Subcutaneous abdominal adipose tissue (tissue), 5 donors: ENCODE data around the gene GNRH2.
"Not testable (repeated sequence)": the region's sequence is repeated elsewhere in the genome, so short reads cannot be mapped to it uniquely, and the experiment has no call there.

Experiments used
- H3K27ac ChIP-seq: one replicate; pipeline ENCODE4 v1.7.0; 2013; ENCODE audit warnings: low read depth, mild to moderate bottlenecking, inconsistent platforms, low read length, moderate library complexity
- H3K27me3 ChIP-seq, 5 donors: one replicate each; pipeline ENCODE4 v1.7.0; 2013; ENCODE audit warnings: low read length in 5 of 5, inconsistent platforms in 1 of 5; ENCODE audit not compliant: control insufficient read depth in 5 of 5, insufficient read depth in 4 of 5
- H3K36me3 ChIP-seq, 5 donors: one replicate each; pipeline ENCODE4 v1.7.0; 2013; ENCODE audit warnings: low read length in 5 of 5; ENCODE audit not compliant: control insufficient read depth in 5 of 5, insufficient read depth in 5 of 5
- H3K4me1 ChIP-seq, 5 donors: one replicate each; pipeline ENCODE4 v1.7.0; 2013; ENCODE audit warnings: low read length in 5 of 5, mild to moderate bottlenecking in 3 of 5, moderate library complexity in 1 of 5; ENCODE audit not compliant: control insufficient read depth in 5 of 5, insufficient read depth in 5 of 5
- H3K4me3 ChIP-seq, 5 donors: one replicate each; pipeline ENCODE4 v1.7.0; 2013; ENCODE audit warnings: low read length in 5 of 5, low read depth in 1 of 5
- H3K9ac ChIP-seq, 5 donors: one replicate each; pipeline ENCODE4 v1.7.0; 2013; ENCODE audit warnings: low read length in 5 of 5, mild to moderate bottlenecking in 4 of 5, moderate library complexity in 3 of 5
- H3K9me3 ChIP-seq, 5 donors: one replicate each; pipeline ENCODE4 v1.7.0; 2013; ENCODE audit warnings: low read length in 5 of 5; ENCODE audit not compliant: control insufficient read depth in 5 of 5
- donor health status: healthy.
- donor health status: healthy.
- donor health status: healthy.
- donor health status: healthy.
- donor health status: healthy.

GNRH2 gene

GRCh38 chr20:3072530-3073250 is 29.3 kb downstream of the GNRH2 start:
- H3K9me3 ChIP-seq, result no peaks in the 10 kb centered on the region
- H3K36me3 ChIP-seq, result no peaks in the 10 kb centered on the region
- H3K4me3 ChIP-seq, result peak overlapping the region in 4 of 5 donors; percentile 49 to 67 (median 58)
- no peak overlapping the region for H3K27ac ChIP-seq
- H3K4me1 ChIP-seq, result peaks cover 0 to 34% (median 23%) of the 10 kb centered on the region in 5 donors
- H3K27me3 ChIP-seq, result peaks cover 0 to 2% (median 0%) of the 10 kb centered on the region in 5 donors
- H3K9ac ChIP-seq, result peak overlapping the region in 1 of 5 donors; percentile 66

GRCh38 chr20:3073251-3073643 is 29.8 kb downstream of the GNRH2 start:
- H3K9me3 ChIP-seq, H3K27me3 ChIP-seq, H3K4me3 ChIP-seq: not testable (repeated sequence)

GRCh38 chr20:3074812-3075211 is 31.4 kb downstream of the GNRH2 start:
- Histone ChIP-seq H3K4me3 (no peak overlapping the region), H3K27ac (no peak overlapping the region), H3K9me3 (no peaks in the 10 kb centered on the region), H3K9ac (no peak overlapping the region), H3K36me3 (no peaks in the 10 kb centered on the region), H3K27me3 (peaks cover 0 to 2% (median 0%) of the 10 kb centered on the region in 5 donors), H3K4me1 (peaks cover 0 to 21% (median 16%) of the 10 kb centered on the region in 5 donors)

More at GRCh38 chr20:3073251-3073643, 29.8 kb downstream of the GNRH2 start:
- H3K4me1 ChIP-seq, result peaks cover 0 to 28% (median 23%) of the 10 kb centered on the region in 5 donors
- H3K36me3 ChIP-seq, H3K27ac ChIP-seq, H3K9ac ChIP-seq: not testable (repeated sequence)

- not testable (repeated sequence) for H3K9me3 ChIP-seq, H3K4me3 ChIP-seq, H3K27ac ChIP-seq, H3K27me3 ChIP-seq, H3K36me3 ChIP-seq, H3K9ac ChIP-seq
- peaks cover 0 to 21% (median 19%) of the 10 kb centered on the region in 5 donors for H3K4me1 ChIP-seq
These were observed 31.9 kb downstream of the GNRH2 start for GRCh38 chr20:3075315-3075714.

GRCh38 chr20:3077618-3078134 is 34.3 kb downstream of the GNRH2 start:
- H3K27me3 ChIP-seq, result peaks cover 0 to 10% (median 0%) of the 10 kb centered on the region in 5 donors

GRCh38 chr20:3080939-3081388 is 37.5 kb downstream of the GNRH2 start:
- Histone ChIP-seq H3K9me3 (no peaks in the 10 kb centered on the region), H3K27me3 (peaks cover 0 to 18% (median 4%) of the 10 kb centered on the region in 5 donors), H3K27ac (peak overlapping the region; percentile 57), H3K4me3 (no peak overlapping the region), H3K36me3 (no peaks in the 10 kb centered on the region), H3K9ac (no peak overlapping the region), H3K4me1 (peaks cover 6 to 32% (median 24%) of the 10 kb centered on the region in 5 donors)

More at GRCh38 chr20:3077618-3078134, 34.3 kb downstream of the GNRH2 start:
- no peak overlapping the region for H3K27ac ChIP-seq
- peaks cover 6 to 26% (median 21%) of the 10 kb centered on the region in 5 donors for H3K4me1 ChIP-seq
- no peaks in the 10 kb centered on the region for H3K9me3 ChIP-seq
- H3K9ac ChIP-seq, result no peak overlapping the region
- no peaks in the 10 kb centered on the region for H3K36me3 ChIP-seq
- H3K4me3 ChIP-seq, result no peak overlapping the region

GRCh38 chr20:3081641-3082040 is 38.2 kb downstream of the GNRH2 start:
- H3K4me1 ChIP-seq, result peaks cover 6 to 32% (median 24%) of the 10 kb centered on the region in 5 donors
- H3K4me3 ChIP-seq, result peak overlapping the region; percentile 20 to 65 (median 44)
- peaks cover 0 to 18% (median 4%) of the 10 kb centered on the region in 5 donors for H3K27me3 ChIP-seq
- H3K27ac ChIP-seq, result no peak overlapping the region
- no peak overlapping the region for H3K9ac ChIP-seq
- H3K36me3 ChIP-seq, result no peaks in the 10 kb centered on the region
- H3K9me3 ChIP-seq, result no peaks in the 10 kb centered on the region

GRCh38 chr20:3082306-3082951 is 39.0 kb downstream of the GNRH2 start:
- no peak overlapping the region for H3K27ac ChIP-seq
- peaks cover 6 to 32% (median 24%) of the 10 kb centered on the region in 5 donors for H3K4me1 ChIP-seq
- peaks cover 0 to 18% (median 4%) of the 10 kb centered on the region in 5 donors for H3K27me3 ChIP-seq
- no peaks in the 10 kb centered on the region for H3K36me3 ChIP-seq
- H3K9me3 ChIP-seq, result no peaks in the 10 kb centered on the region
- H3K4me3 ChIP-seq, result peak overlapping the region; percentile 29 to 65 (median 51)
- peak overlapping the region in 1 of 5 donors; percentile 59 for H3K9ac ChIP-seq

- H3K9me3 ChIP-seq, result no peaks in the 10 kb centered on the region
- H3K36me3 ChIP-seq, result no peaks in the 10 kb centered on the region
- H3K4me1 ChIP-seq, result peaks cover 6 to 32% (median 24%) of the 10 kb centered on the region in 5 donors
- H3K27me3 ChIP-seq, result peaks cover 0 to 18% (median 4%) of the 10 kb centered on the region in 5 donors
- peak overlapping the region in 1 of 5 donors; percentile 47 for H3K9ac ChIP-seq
- H3K27ac ChIP-seq, result no peak overlapping the region
- H3K4me3 ChIP-seq, result peak overlapping the region in 2 of 5 donors; percentile 13 to 55
These were observed 39.8 kb downstream of the GNRH2 start for GRCh38 chr20:3082955-3083952.
